Muscle layer of duodenum (tissue), 2 donors: ENCODE data around the gene SLAMF6.
"Not testable (repeated sequence)": the region's sequence is repeated elsewhere in the genome, so short reads cannot be mapped to it uniquely, and the experiment has no call there.

Experiments
- H3K27ac ChIP-seq: one replicate; pipeline ENCODE4 v1.7.0; 2013; ENCODE audit warnings: mild to moderate bottlenecking, low read length
- H3K27me3 ChIP-seq: one replicate; pipeline ENCODE4 v1.7.0; 2013; ENCODE audit warnings: low read depth, mild to moderate bottlenecking, control low read depth, low read length
- H3K36me3 ChIP-seq, 2 donors: one replicate each; pipeline ENCODE4 v1.7.0; 2013; ENCODE audit warnings: low read length in 2 of 2, control low read depth in 1 of 2, mild to moderate bottlenecking in 1 of 2; ENCODE audit not compliant: insufficient read depth in 2 of 2, control insufficient read depth in 1 of 2
- H3K4me1 ChIP-seq, 2 donors: one replicate each; pipeline ENCODE4 v1.7.0; 2013; ENCODE audit warnings: low read length in 2 of 2, mild to moderate bottlenecking in 2 of 2, control low read depth in 1 of 2, moderate library complexity in 1 of 2; ENCODE audit not compliant: insufficient read depth in 2 of 2, control insufficient read depth in 1 of 2
- H3K4me3 ChIP-seq, 2 donors: one replicate each; pipeline ENCODE4 v1.7.0; 2013; ENCODE audit warnings: low read length in 2 of 2, low read depth in 1 of 2, mild to moderate bottlenecking in 1 of 2
- H3K9me3 ChIP-seq, 2 donors: one replicate each; pipeline ENCODE4 v1.7.0; 2013; ENCODE audit warnings: low read length in 2 of 2, control low read depth in 1 of 2, mild to moderate bottlenecking in 1 of 2; ENCODE audit not compliant: control insufficient read depth in 1 of 2
- donor health status: healthy.

Gene SLAMF6

GRCh38 chr1:160498301-160499065 is 24.6 kb downstream of the SLAMF6 start:
- H3K9me3 ChIP-seq, H3K4me3 ChIP-seq, H3K4me1 ChIP-seq, H3K36me3 ChIP-seq, H3K27me3 ChIP-seq, H3K27ac ChIP-seq: not testable (repeated sequence)

GRCh38 chr1:160496334-160496733 is 26.7 kb downstream of the SLAMF6 start:
- Histone ChIP-seq H3K4me1 (no peaks in the 10 kb centered on the region), H3K27ac (no peak overlapping the region), H3K36me3 (no peaks in the 10 kb centered on the region), H3K9me3 (peaks cover 0 to 2% of the 10 kb centered on the region in 2 donors), H3K27me3 (no peaks in the 10 kb centered on the region), H3K4me3 (no peak overlapping the region)

- Histone ChIP-seq H3K9me3 (peaks cover 0 to 2% of the 10 kb centered on the region in 2 donors), H3K36me3 (no peaks in the 10 kb centered on the region), H3K4me1 (no peaks in the 10 kb centered on the region), H3K27me3 (no peaks in the 10 kb centered on the region), H3K27ac (no peak overlapping the region), H3K4me3 (no peak overlapping the region)
Measured at GRCh38 chr1:160494620-160495019, 28.4 kb downstream of the SLAMF6 start.

- no peaks in the 10 kb centered on the region for H3K4me1 ChIP-seq
- H3K36me3 ChIP-seq = no peaks in the 10 kb centered on the region
- H3K9me3 ChIP-seq = no peaks in the 10 kb centered on the region
- no peak overlapping the region for H3K27ac ChIP-seq
- no peaks in the 10 kb centered on the region for H3K27me3 ChIP-seq
- H3K4me3 ChIP-seq = no peak overlapping the region
Measured at GRCh38 chr1:160492617-160493016, 30.4 kb downstream of the SLAMF6 start.

- Histone ChIP-seq H3K4me3 (no peak overlapping the region), H3K9me3 (no peaks in the 10 kb centered on the region), H3K27ac (no peak overlapping the region), H3K27me3 (no peaks in the 10 kb centered on the region), H3K4me1 (no peaks in the 10 kb centered on the region), H3K36me3 (no peaks in the 10 kb centered on the region)
Measured at GRCh38 chr1:160491981-160492380, 31.1 kb downstream of the SLAMF6 start.

- Histone ChIP-seq H3K4me1 (no peaks in the 10 kb centered on the region), H3K4me3 (no peak overlapping the region), H3K27ac (no peak overlapping the region), H3K27me3 (no peaks in the 10 kb centered on the region), H3K36me3 (no peaks in the 10 kb centered on the region), H3K9me3 (no peaks in the 10 kb centered on the region)
Measured at GRCh38 chr1:160491017-160491416, 32.0 kb downstream of the SLAMF6 start.

- Histone ChIP-seq H3K36me3 (no peaks in the 10 kb centered on the region), H3K9me3 (no peaks in the 10 kb centered on the region), H3K27me3 (no peaks in the 10 kb centered on the region), H3K27ac (no peak overlapping the region), H3K4me3 (no peak overlapping the region), H3K4me1 (no peaks in the 10 kb centered on the region)
Measured at GRCh38 chr1:160489513-160490261, 33.4 kb downstream of the SLAMF6 start.

GRCh38 chr1:160488347-160489058 is 34.6 kb downstream of the SLAMF6 start:
- H3K9me3 ChIP-seq = no peaks in the 10 kb centered on the region
- no peaks in the 10 kb centered on the region for H3K27me3 ChIP-seq
- no peaks in the 10 kb centered on the region for H3K36me3 ChIP-seq
- no peak overlapping the region for H3K27ac ChIP-seq
- H3K4me1 ChIP-seq = no peaks in the 10 kb centered on the region
- no peak overlapping the region for H3K4me3 ChIP-seq

- Histone ChIP-seq H3K27ac (no peak overlapping the region), H3K4me1 (no peaks in the 10 kb centered on the region), H3K27me3 (no peaks in the 10 kb centered on the region), H3K9me3 (no peaks in the 10 kb centered on the region), H3K4me3 (no peak overlapping the region), H3K36me3 (no peaks in the 10 kb centered on the region)
Measured at GRCh38 chr1:160486453-160486852, 36.6 kb downstream of the SLAMF6 start.

- Histone ChIP-seq H3K4me1 (no peaks in the 10 kb centered on the region), H3K4me3 (no peak overlapping the region), H3K9me3 (no peaks in the 10 kb centered on the region), H3K36me3 (no peaks in the 10 kb centered on the region), H3K27me3 (no peaks in the 10 kb centered on the region), H3K27ac (no peak overlapping the region)
Measured at GRCh38 chr1:160483505-160484185, 39.4 kb downstream of the SLAMF6 start.
